K562 (cell line): Measurements from ENCODE around the gene PMP22. TPM values are rescaled to one million over a fixed set of nuclear protein-coding genes. Genes with fewer than 3 reads are reported as not detected.
A peak's percentile ranks its signal among the peaks of the same experiment; 100 is the strongest.

ENCODE experiments used
- CTBP1 ChIP-seq: fragments of 450-650 bp; IDR thresholded peaks from 2 replicates; pipeline ENCODE4 v1.6.1; 2016; ENCODE audit warnings: borderline replicate concordance
- GATAD2B ChIP-seq: fragments of 450-650 bp; IDR thresholded peaks from 2 replicates; pipeline ENCODE4 v1.6.1; 2017; ENCODE audit warnings: mild to moderate bottlenecking, borderline replicate concordance
- HDAC8 ChIP-seq: fragments of 450-650 bp; IDR thresholded peaks from 2 replicates; pipeline ENCODE4 v1.6.1; 2016; ENCODE audit warnings: mild to moderate bottlenecking, missing genetic modification characterization, moderate library complexity, missing compliant biosample characterization
- HOXB6 ChIP-seq: fragments of 250-450 bp; sonication (Bioruptor Pico); IDR thresholded peaks from 2 replicates; pipeline ENCODE4 v1.5.1; 2022; ENCODE audit warnings: mild to moderate bottlenecking, borderline replicate concordance
- POLR2H ChIP-seq: IDR thresholded peaks from 2 replicates; pipeline ENCODE4 v1.6.1; 2016; ENCODE audit warnings: missing genetic modification characterization, low read depth, mild to moderate bottlenecking, control low read depth, missing compliant biosample characterization, moderate library complexity
- RBBP5 ChIP-seq: fragments of 200-600 bp; sonication (generic); IDR thresholded peaks from 2 replicates; pipeline ENCODE4 v1.6.1; 2012; ENCODE audit warnings: borderline replicate concordance, mild to moderate bottlenecking, low read length, control low read depth, inconsistent platforms; ENCODE audit not compliant: insufficient read depth, poor library complexity, severe bottlenecking
- RHOXF2B ChIP-seq: fragments of 250-450 bp; sonication (Bioruptor Pico); conservative IDR thresholded peaks from 2 replicates; pipeline ENCODE4 v1.5.1; 2021
- ZFX ChIP-seq: sonication (generic); formaldehyde crosslinking; IDR thresholded peaks from 2 replicates; pipeline ENCODE4 v1.8.0; 2022; ENCODE audit warnings: mild to moderate bottlenecking, missing genetic modification reagents, moderate library complexity
- ZNF232 ChIP-seq: sonication (generic); formaldehyde crosslinking; IDR thresholded peaks from 2 replicates; pipeline ENCODE4 v1.8.0; 2022; ENCODE audit warnings: mild to moderate bottlenecking, missing genetic modification reagents
- polyA plus RNA-seq, 8 experiments: library from polyadenylated mRNA; depleted of rRNA in 4 of 8; stranded (reverse) in 5 of 8; unstranded in 3 of 8; fragments of >200 nt; fragmentation: Nextera tagmentation in 2 of 8; fragmentation: Illumina TruSeq in 1 of 8; extraction: Ambion mirVana in 2 of 8; extraction: Trizol in 1 of 8; gene quantifications; 2 replicates each; pipeline versions ENCODE4 v1.2.1 to v1.2.3, GENCODE V29; 2011 to 2014; ENCODE audit warnings: inconsistent platforms in 1 of 8, missing spikeins in 1 of 8
- total RNA-seq, 7 experiments: library from RNA; depleted of rRNA in 6 of 7; stranded (reverse); fragments of >200 nt in 6 of 7; fragmentation: Illumina TruSeq in 2 of 7; extraction: Trizol in 2 of 7; gene quantifications; 2 replicates each; pipeline versions ENCODE4 v1.2.1 to v1.2.3, GENCODE V29; 2011 to 2021; ENCODE audit warnings: low replicate concordance in 1 of 7
- TF ChIP-seq, protein P1 (sequence below), 2 experiments: IDR thresholded peaks; 2 replicates each; pipeline ENCODE4 v1.6.1; 2011; ENCODE audit warnings: borderline replicate concordance in 1 of 2, control low read depth in 1 of 2, low read depth in 1 of 2, low read length in 1 of 2, mild to moderate bottlenecking in 1 of 2, mixed read lengths in 1 of 2, moderate library complexity in 1 of 2; ENCODE audit not compliant: insufficient read depth in 1 of 2, insufficient read length in 1 of 2, poor library complexity in 1 of 2, severe bottlenecking in 1 of 2; ENCODE audit errors: extremely low read depth in 1 of 2
- TF ChIP-seq, protein P2 (sequence below): sonication (generic); formaldehyde crosslinking; IDR thresholded peaks from 2 replicates; pipeline ENCODE4 v1.8.0; 2022; ENCODE audit warnings: missing genetic modification reagents, mild to moderate bottlenecking, moderate library complexity, borderline replicate concordance
- TF ChIP-seq, protein P3 (sequence below): fragments of 450-650 bp; IDR thresholded peaks from 2 replicates; pipeline ENCODE4 v1.6.1; 2016; ENCODE audit warnings: mild to moderate bottlenecking, moderate library complexity

PMP22 gene
- total and polyA plus RNA-seq, 9 of the 15 experiments (the other 6 are each of a cell fraction or from before 2014, with no cell fraction given): 12.6 to 62.3 (median 25.8) TPM

DNA sequence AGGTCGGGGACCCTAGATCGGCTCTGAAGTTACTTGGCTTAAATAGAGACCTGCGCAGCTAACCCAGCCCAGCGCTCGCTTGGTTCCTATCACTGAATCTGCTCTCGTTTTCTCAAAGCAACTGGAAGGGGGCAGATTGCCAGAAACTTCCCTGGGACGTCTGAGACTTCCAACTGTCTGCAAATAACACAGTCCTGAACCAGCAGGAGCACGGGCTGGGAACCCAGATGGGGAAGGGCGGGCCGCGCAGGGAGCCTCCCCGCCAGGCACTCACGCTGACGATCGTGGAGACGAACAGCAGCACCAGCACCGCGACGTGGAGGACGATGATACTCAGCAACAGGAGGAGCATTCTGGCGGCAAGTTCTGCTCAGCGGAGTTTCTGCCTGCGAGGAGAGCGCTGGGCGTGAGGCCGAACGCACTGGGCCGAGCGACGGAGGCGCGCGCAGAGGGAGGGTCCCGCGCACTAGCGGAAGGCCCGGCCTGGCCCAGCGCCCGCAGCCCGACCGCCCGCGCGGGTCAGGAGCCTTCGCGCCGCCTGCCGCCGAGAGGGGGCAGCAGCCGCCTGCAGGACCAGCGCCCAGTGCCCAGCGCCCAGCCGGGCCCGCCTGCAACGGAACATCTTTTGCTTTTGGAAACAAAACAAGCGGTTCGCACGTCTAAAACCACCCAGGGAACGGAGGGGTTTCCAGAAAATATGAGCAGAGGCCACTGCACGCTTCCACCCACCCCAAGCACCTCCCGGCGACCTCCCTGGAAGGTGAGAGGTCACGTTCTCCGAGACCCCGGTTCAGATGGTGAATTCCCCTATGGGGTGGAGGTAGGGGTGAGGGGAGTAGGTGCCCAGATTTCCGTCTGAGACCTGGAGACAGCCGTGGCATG, 4.5 kb downstream of the PMP22 start (continued):
- TF ChIP-seq, protein P1, sequence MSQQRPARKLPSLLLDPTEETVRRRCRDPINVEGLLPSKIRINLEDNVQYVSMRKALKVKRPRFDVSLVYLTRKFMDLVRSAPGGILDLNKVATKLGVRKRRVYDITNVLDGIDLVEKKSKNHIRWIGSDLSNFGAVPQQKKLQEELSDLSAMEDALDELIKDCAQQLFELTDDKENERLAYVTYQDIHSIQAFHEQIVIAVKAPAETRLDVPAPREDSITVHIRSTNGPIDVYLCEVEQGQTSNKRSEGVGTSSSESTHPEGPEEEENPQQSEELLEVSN (IDR thresholded peaks at IDR 0.05; ENCODE audit: borderline replicate concordance in 1 of 2, extremely low read depth in 1 of 2, insufficient read depth in 1 of 2, insufficient read length in 1 of 2, low read depth in 1 of 2, low read length in 1 of 2, poor library complexity in 1 of 2, severe bottlenecking in 1 of 2): peak; percentile 72 to 73
- TF ChIP-seq, protein P2, sequence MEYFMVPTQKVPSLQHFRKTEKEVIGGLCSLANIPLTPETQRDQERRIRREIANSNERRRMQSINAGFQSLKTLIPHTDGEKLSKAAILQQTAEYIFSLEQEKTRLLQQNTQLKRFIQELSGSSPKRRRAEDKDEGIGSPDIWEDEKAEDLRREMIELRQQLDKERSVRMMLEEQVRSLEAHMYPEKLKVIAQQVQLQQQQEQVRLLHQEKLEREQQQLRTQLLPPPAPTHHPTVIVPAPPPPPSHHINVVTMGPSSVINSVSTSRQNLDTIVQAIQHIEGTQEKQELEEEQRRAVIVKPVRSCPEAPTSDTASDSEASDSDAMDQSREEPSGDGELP (CRISPR knock-in tag): peak; percentile 44; the same call in 1 of the 2 replicates
- TF ChIP-seq HDAC8 (tag) (no peak), POLR2H (tag) (no peak), RBBP5 (peak; percentile 64), CTBP1 (peak; percentile 89), GATAD2B (peak; percentile 52; the same call in 1 of the 2 replicates), RHOXF2B (CRISPR knock-in tag) (no peak), HOXB6 (CRISPR knock-in tag) (no peak), ZFX (peak; percentile 87), ZNF232 (CRISPR knock-in tag) (no peak)
- TF ChIP-seq, protein P3, sequence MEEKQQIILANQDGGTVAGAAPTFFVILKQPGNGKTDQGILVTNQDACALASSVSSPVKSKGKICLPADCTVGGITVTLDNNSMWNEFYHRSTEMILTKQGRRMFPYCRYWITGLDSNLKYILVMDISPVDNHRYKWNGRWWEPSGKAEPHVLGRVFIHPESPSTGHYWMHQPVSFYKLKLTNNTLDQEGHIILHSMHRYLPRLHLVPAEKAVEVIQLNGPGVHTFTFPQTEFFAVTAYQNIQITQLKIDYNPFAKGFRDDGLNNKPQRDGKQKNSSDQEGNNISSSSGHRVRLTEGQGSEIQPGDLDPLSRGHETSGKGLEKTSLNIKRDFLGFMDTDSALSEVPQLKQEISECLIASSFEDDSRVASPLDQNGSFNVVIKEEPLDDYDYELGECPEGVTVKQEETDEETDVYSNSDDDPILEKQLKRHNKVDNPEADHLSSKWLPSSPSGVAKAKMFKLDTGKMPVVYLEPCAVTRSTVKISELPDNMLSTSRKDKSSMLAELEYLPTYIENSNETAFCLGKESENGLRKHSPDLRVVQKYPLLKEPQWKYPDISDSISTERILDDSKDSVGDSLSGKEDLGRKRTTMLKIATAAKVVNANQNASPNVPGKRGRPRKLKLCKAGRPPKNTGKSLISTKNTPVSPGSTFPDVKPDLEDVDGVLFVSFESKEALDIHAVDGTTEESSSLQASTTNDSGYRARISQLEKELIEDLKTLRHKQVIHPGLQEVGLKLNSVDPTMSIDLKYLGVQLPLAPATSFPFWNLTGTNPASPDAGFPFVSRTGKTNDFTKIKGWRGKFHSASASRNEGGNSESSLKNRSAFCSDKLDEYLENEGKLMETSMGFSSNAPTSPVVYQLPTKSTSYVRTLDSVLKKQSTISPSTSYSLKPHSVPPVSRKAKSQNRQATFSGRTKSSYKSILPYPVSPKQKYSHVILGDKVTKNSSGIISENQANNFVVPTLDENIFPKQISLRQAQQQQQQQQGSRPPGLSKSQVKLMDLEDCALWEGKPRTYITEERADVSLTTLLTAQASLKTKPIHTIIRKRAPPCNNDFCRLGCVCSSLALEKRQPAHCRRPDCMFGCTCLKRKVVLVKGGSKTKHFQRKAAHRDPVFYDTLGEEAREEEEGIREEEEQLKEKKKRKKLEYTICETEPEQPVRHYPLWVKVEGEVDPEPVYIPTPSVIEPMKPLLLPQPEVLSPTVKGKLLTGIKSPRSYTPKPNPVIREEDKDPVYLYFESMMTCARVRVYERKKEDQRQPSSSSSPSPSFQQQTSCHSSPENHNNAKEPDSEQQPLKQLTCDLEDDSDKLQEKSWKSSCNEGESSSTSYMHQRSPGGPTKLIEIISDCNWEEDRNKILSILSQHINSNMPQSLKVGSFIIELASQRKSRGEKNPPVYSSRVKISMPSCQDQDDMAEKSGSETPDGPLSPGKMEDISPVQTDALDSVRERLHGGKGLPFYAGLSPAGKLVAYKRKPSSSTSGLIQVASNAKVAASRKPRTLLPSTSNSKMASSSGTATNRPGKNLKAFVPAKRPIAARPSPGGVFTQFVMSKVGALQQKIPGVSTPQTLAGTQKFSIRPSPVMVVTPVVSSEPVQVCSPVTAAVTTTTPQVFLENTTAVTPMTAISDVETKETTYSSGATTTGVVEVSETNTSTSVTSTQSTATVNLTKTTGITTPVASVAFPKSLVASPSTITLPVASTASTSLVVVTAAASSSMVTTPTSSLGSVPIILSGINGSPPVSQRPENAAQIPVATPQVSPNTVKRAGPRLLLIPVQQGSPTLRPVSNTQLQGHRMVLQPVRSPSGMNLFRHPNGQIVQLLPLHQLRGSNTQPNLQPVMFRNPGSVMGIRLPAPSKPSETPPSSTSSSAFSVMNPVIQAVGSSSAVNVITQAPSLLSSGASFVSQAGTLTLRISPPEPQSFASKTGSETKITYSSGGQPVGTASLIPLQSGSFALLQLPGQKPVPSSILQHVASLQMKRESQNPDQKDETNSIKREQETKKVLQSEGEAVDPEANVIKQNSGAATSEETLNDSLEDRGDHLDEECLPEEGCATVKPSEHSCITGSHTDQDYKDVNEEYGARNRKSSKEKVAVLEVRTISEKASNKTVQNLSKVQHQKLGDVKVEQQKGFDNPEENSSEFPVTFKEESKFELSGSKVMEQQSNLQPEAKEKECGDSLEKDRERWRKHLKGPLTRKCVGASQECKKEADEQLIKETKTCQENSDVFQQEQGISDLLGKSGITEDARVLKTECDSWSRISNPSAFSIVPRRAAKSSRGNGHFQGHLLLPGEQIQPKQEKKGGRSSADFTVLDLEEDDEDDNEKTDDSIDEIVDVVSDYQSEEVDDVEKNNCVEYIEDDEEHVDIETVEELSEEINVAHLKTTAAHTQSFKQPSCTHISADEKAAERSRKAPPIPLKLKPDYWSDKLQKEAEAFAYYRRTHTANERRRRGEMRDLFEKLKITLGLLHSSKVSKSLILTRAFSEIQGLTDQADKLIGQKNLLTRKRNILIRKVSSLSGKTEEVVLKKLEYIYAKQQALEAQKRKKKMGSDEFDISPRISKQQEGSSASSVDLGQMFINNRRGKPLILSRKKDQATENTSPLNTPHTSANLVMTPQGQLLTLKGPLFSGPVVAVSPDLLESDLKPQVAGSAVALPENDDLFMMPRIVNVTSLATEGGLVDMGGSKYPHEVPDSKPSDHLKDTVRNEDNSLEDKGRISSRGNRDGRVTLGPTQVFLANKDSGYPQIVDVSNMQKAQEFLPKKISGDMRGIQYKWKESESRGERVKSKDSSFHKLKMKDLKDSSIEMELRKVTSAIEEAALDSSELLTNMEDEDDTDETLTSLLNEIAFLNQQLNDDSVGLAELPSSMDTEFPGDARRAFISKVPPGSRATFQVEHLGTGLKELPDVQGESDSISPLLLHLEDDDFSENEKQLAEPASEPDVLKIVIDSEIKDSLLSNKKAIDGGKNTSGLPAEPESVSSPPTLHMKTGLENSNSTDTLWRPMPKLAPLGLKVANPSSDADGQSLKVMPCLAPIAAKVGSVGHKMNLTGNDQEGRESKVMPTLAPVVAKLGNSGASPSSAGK: peak; percentile 57
